ENCODE data around the gene ESRRG.

DNA sequence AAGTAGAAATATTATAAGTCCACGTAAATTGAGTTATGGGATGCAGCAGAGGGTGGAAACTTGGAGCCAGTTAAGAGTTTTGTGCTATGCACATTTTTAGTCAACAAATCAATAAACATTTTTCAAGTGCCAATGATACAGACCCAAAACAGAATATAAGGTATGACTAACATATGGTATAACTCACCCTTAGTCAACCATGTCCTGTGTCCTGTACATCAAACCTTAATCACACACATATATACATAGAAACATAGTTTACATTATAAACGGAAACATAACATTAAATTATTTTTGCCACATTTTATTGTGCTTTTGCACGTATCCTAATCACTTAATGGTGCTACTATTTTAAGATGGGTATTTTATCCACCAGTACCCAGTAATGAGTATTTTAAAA lies 163.9 kb downstream of the ESRRG start:
- TF ChIP-seq POLR2A (IDR thresholded peaks at IDR 0.05), result no peak
- TF ChIP-seq, protein P1, sequence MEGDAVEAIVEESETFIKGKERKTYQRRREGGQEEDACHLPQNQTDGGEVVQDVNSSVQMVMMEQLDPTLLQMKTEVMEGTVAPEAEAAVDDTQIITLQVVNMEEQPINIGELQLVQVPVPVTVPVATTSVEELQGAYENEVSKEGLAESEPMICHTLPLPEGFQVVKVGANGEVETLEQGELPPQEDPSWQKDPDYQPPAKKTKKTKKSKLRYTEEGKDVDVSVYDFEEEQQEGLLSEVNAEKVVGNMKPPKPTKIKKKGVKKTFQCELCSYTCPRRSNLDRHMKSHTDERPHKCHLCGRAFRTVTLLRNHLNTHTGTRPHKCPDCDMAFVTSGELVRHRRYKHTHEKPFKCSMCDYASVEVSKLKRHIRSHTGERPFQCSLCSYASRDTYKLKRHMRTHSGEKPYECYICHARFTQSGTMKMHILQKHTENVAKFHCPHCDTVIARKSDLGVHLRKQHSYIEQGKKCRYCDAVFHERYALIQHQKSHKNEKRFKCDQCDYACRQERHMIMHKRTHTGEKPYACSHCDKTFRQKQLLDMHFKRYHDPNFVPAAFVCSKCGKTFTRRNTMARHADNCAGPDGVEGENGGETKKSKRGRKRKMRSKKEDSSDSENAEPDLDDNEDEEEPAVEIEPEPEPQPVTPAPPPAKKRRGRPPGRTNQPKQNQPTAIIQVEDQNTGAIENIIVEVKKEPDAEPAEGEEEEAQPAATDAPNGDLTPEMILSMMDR (IDR thresholded peaks at IDR 0.05), result no peak
